Measurements from ENCODE around the gene KCTD15.

The KCTD15 gene

DNA sequence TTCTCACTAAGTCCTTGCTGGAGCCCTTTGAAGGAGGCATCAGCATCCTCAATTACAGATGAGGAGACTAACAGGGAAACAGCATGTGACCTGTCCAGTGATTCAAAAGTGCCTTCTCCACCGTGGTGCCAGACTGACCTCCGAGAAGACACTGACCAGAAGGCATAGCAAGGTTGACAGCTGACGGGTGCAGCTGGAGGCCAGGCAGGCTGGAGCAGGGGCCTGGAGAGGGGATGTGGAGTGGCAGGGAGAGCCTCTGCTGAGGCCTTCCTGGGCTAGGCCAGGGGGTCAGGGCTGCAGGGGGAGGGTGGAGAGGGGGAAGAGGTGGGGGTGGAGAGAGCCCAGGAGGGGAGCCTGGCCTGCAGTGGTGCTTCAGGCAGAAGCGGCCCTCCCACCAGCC lies 66.3 kb downstream of the KCTD15 start:
- DNase-seq = no peak

DNA sequence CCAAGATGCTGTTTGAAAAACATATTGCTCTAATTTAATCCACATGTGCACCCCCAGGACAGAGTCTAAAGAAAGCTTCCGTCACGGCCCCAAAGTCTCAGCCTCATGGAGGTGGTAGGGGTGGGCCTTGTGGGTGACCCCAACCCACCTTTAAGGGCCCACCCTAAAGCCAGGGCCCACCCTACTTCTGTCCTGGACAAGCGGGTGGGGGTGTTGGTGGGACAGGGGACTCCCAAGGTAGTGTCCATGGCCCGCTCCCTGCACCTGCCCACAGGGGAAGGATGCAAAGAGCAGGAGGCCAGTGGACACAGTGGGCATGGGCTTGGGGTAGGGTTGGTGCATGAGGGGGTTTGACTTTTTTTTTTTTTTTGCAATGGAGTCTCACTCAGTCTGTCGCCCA lies 66.8 kb downstream of the KCTD15 start:
- no peak for DNase-seq

DNA sequence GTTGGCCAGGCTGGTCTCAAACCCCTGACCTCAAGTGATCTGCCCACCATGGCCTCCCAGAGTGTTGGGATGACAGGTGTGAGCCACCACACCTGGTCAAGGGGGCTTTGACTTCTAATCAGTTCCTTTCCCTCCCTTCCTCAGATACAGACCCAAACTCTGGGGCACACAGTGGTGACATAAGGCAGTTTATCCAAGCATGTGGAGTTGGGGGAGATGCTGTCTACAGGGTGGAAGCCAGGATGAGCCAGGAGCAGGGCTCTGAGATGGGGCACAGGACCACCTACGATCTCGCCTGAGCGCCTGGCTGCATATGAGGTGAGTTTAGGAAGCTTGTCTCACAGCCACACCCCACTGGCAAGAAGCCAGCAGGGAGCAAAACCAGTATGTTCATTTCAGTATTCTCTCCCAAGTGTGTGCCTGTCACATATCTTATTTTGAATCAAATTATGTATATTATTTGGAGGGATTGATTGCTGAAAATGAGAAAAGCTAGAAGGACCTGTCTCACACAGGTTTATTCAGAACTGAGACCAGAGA lies 67.7 kb downstream of the KCTD15 start:
- DNase-seq = no peak

DNA sequence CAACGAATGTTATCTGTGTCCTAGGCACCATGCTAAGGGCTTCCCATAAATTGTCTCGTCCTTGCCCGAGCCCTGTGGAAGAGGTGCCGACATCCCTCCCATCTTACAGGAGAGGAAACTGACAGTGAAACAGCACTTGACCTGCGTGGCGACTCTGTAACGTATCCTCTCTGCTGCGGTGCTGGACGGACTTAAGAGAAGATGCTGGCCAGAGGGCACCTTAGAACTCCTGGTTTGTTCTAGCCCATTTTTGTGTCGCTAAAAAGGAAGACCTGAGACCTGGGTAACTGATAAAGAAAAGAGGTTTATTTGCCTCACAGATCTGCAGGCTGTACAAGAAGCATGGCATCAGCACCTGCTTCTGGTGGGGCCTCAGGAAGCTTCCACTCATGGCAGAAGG lies 68.6 kb downstream of the KCTD15 start:
- DNase-seq = no peak

Data from CD4-positive, alpha-beta T cell treated with Interleukin-4 for 1 hour (primary cell).